GM18951 (cell line): ENCODE results near the gene RUNX1.

Experiments used
- POLR2A ChIP-seq: IDR thresholded peaks from 4 replicates; pipeline ENCODE4 v1.6.1; 2011; ENCODE audit warnings: mild to moderate bottlenecking; ENCODE audit not compliant: insufficient read length, insufficient read depth; ENCODE audit errors: extremely low read depth
- in situ Hi-C: fragments of 300-500 bp; cut with MboI; formaldehyde crosslinking; loops from one replicate; pipeline ENCODE4 v1.12.0; 2022; ENCODE audit warnings: low sequenced_read_pairs, mixed read lengths, inconsistent platforms; ENCODE audit not compliant: unreplicated experiment

RUNX1 gene

GRCh38 chr21:34865400-34866241, 183.5 kb downstream of the RUNX1 start:
- TF ChIP-seq POLR2A = no peak

GRCh38 chr21:34864370-34865149, 184.5 kb downstream of the RUNX1 start:
- no peak for TF ChIP-seq POLR2A
- in situ Hi-C loops = no loop called here

More at GRCh38 chr21:34865400-34866241, 183.5 kb downstream of the RUNX1 start:
- in situ Hi-C loops = no loop called here

DNA sequence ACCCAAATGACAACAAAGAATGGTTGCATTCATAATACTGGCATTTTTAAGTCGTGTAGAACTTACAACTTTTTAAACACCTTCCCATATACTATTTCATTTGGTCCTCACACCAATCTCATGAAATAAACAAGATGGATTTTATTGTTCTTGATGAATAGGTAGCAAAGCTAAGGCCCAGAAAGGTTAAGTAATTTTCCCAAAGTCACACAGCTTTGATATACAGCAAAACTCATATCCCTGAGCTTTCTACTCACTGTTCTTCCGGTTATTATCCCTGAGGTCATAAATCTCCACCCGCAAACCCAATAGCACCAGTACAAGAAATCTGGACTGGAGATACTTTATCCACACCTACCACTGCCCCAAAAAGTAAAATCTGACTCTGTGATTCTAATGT, 186.2 kb downstream of the RUNX1 start:
- in situ Hi-C loops = no loop called here
- TF ChIP-seq POLR2A = no peak

- no peak for TF ChIP-seq POLR2A
- in situ Hi-C loops = no loop called here
Measured at GRCh38 chr21:34861258-34861657, 187.8 kb downstream of the RUNX1 start.

- no peak for TF ChIP-seq POLR2A
- in situ Hi-C loops = no loop called here
Measured at GRCh38 chr21:34859976-34860653, 189.0 kb downstream of the RUNX1 start.

GRCh38 chr21:34858559-34858958, 190.5 kb downstream of the RUNX1 start:
- in situ Hi-C loops = no loop called here
- no peak for TF ChIP-seq POLR2A

- TF ChIP-seq POLR2A = no peak
Measured at GRCh38 chr21:34857874-34858273, 191.2 kb downstream of the RUNX1 start.

GRCh38 chr21:34857122-34857713, 191.9 kb downstream of the RUNX1 start:
- in situ Hi-C loops = no loop called here
- no peak for TF ChIP-seq POLR2A

More at GRCh38 chr21:34857874-34858273, 191.2 kb downstream of the RUNX1 start:
- in situ Hi-C loops = no loop called here

DNA sequence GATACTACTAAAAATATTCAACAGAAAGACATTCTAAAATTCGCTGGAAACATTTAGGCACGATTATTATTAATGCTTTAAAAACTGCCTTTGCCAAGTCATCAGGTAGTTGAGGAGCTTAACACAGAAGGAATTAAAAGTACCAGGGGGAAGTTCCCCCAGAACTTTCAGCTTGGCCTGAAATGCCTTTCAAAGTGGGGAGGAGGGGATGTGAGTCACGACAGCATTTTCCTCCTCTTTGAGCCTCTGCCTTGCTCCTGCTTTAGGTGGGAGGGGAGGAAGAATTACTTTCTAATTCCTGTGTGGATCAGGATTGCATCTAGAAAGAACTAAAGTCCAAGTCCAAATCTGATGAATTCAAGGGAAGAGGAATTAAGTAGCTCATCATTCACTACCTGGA, 196.7 kb downstream of the RUNX1 start:
- in situ Hi-C loops = no loop called here
- no peak for TF ChIP-seq POLR2A

GRCh38 chr21:34850166-34850690, 198.9 kb downstream of the RUNX1 start:
- in situ Hi-C loops = no loop called here
- no peak for TF ChIP-seq POLR2A

DNA sequence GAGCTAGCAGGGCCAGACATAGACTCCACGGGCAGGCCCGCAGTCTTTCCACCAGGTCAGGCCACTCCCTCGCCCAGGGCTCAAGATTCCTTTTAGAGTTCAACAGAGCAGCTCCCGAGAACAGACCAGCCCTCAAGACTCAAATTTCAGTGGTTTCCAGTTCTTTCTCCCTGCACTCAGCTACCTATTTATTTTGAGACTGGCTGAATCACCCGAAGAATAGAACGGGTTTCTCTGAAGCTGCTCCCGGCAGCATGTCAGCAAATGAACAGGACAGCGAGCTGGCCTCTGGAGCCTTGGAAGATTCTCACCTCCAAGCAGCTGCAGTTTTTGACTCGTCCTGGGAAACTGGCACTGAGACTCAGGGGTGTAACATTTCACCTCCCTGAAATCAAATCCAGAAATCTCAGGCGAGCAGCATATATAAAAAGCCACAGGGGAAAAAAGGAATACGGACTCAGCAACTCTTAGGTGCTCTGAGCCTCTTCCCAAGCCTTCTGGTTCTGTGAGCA, 202.4 kb downstream of the RUNX1 start:
- no peak for TF ChIP-seq POLR2A
- in situ Hi-C loops = no loop called here
